SK-N-SH (cell line): ENCODE results near the gene ZBTB17. TPM values are rescaled to one million over a fixed set of nuclear protein-coding genes. Genes with fewer than 3 reads are reported as not detected.

ENCODE experiments used
- CTCF ChIA-PET: fragments of 300-600, 350-600 bp; formaldehyde crosslinking; extraction: SDS; loops from one replicate; lab custom pipeline; 2021; lab: Yijun Ruan, JAX
- POLR2A ChIA-PET: fragments of 350-600 bp; sonication (Branson Sonifier 250); formaldehyde crosslinking; extraction: SDS; loops from one replicate; lab custom pipeline; 2020; ENCODE audit warnings: antibody characterized with exemption, inconsistent platforms; lab: Yijun Ruan, JAX
- DNase-seq: peaks from one replicate; pipeline ENCODE4 v3.0.0; 2012
- H2AFZ ChIP-seq: fragments of 200-600 bp; sonication (generic); 2 replicates; pipeline ENCODE4 v1.8.1; 2016; ENCODE audit warnings: antibody characterized with exemption, mild to moderate bottlenecking, low read depth
- H3F3A ChIP-seq: fragments of 200-600 bp; sonication (generic); replicated peaks from 2 replicates; pipeline ENCODE3; 2016; ENCODE audit warnings: antibody characterized with exemption, mild to moderate bottlenecking; ENCODE audit not compliant: insufficient read depth
- H3K27ac ChIP-seq, 2 experiments: fragments of 200-500 bp in 1 of 2; fragments of 200-600 bp in 1 of 2; sonication (Bioruptor generic) in 1 of 2; sonication (generic), shearing (Covaris generic) in 1 of 2; 2 replicates each; pipeline versions ENCODE4 v1.5.1 to v1.6.1; 2014 to 2016; ENCODE audit warnings: low read depth in 2 of 2, inconsistent platforms in 1 of 2, low read length in 1 of 2, mild to moderate bottlenecking in 1 of 2, mixed read lengths in 1 of 2
- H3K27me3 ChIP-seq: fragments of 200-600 bp; sonication (generic), shearing (Covaris generic); 2 replicates; pipeline ENCODE4 v1.6.1; 2016; ENCODE audit warnings: mixed run types; ENCODE audit not compliant: insufficient read depth
- H3K36me3 ChIP-seq, 2 experiments: fragments of 200-500 bp in 1 of 2; fragments of 200-600 bp in 1 of 2; sonication (Bioruptor generic) in 1 of 2; sonication (generic) in 1 of 2; replicated peaks in 1 of 2; 2 replicates each; pipeline versions ENCODE3 to v1.5.1; 2014 to 2016; ENCODE audit warnings: low read length in 1 of 2, mild to moderate bottlenecking in 1 of 2; ENCODE audit not compliant: insufficient read depth in 2 of 2, control insufficient read depth in 1 of 2
- H3K4me1 ChIP-seq, 2 experiments: fragments of 200-500 bp in 1 of 2; fragments of 200-600 bp in 1 of 2; sonication (Bioruptor generic) in 1 of 2; sonication (generic), shearing (Covaris generic) in 1 of 2; 2 replicates each; pipeline versions ENCODE4 v1.5.1 to v1.6.1; 2014 to 2016; ENCODE audit warnings: low read depth in 1 of 2, low read length in 1 of 2, mixed run types in 1 of 2; ENCODE audit not compliant: insufficient read depth in 2 of 2, control insufficient read depth in 1 of 2
- H3K4me2 ChIP-seq: fragments of 200-600 bp; sonication (generic), shearing (Covaris generic); 2 replicates; pipeline ENCODE4 v1.6.1; 2017; ENCODE audit warnings: mixed run types
- H3K4me3 ChIP-seq, 2 experiments: fragments of 200-500 bp in 1 of 2; fragments of 200-600 bp in 1 of 2; sonication (Bioruptor generic) in 1 of 2; sonication (generic), shearing (Covaris generic) in 1 of 2; 2 replicates each; pipeline versions ENCODE4 v1.5.1 to v1.8.1; 2014 to 2016; ENCODE audit warnings: low read depth in 2 of 2, inconsistent platforms in 1 of 2, low read length in 1 of 2, mild to moderate bottlenecking in 1 of 2, mixed read lengths in 1 of 2, moderate library complexity in 1 of 2
- H3K79me2 ChIP-seq: fragments of 200-600 bp; sonication (generic); 2 replicates; pipeline ENCODE4 v1.8.1; 2017; ENCODE audit warnings: mild to moderate bottlenecking; ENCODE audit not compliant: insufficient read depth
- H3K9ac ChIP-seq: fragments of 200-600 bp; sonication (generic); 2 replicates; pipeline ENCODE4 v1.6.1; 2017; ENCODE audit warnings: mixed run types
- H3K9me2 ChIP-seq: fragments of 200-600 bp; sonication (generic); 2 replicates; pipeline ENCODE4 v1.6.1; 2017; ENCODE audit warnings: mixed run types
- H3K9me3 ChIP-seq: fragments of 200-600 bp; sonication (generic); 2 replicates; pipeline ENCODE4 v1.6.1; 2017; ENCODE audit warnings: mixed run types, mild to moderate bottlenecking, moderate library complexity
- H4K20me1 ChIP-seq: fragments of 200-600 bp; sonication (generic); 2 replicates; pipeline ENCODE4 v1.6.1; 2017; ENCODE audit warnings: mild to moderate bottlenecking, mixed run types; ENCODE audit not compliant: insufficient read depth
- ELF1 ChIP-seq: IDR thresholded peaks from 2 replicates; pipeline ENCODE4 v1.4.0; 2012
- EP300 ChIP-seq, 2 experiments: IDR thresholded peaks; 2 replicates each; pipeline versions ENCODE4 v1.4.0 to v1.6.1; 2012; ENCODE audit warnings: borderline replicate concordance in 1 of 2, low read depth in 1 of 2, low read length in 1 of 2
- EZH2phosphoT487 ChIP-seq: fragments of 200-600 bp; sonication (generic); IDR thresholded peaks from 2 replicates; pipeline ENCODE4 v1.6.1; 2017; ENCODE audit warnings: low read depth, mixed run types, mild to moderate bottlenecking, antibody characterized with exemption, moderate library complexity, borderline replicate concordance
- FOSL2 ChIP-seq: IDR thresholded peaks from 2 replicates; pipeline ENCODE4 v1.4.0; 2012; ENCODE audit warnings: low read depth, mild to moderate bottlenecking, moderate library complexity, borderline replicate concordance
- FOXM1 ChIP-seq: IDR thresholded peaks from 2 replicates; pipeline ENCODE4 v1.4.0; 2012; ENCODE audit warnings: low read depth, mild to moderate bottlenecking
- GATA2 ChIP-seq: sonication (generic); formaldehyde crosslinking; IDR thresholded peaks from 2 replicates; pipeline ENCODE4 v1.5.0; 2020; ENCODE audit warnings: mild to moderate bottlenecking, missing genetic modification reagents
- JUND ChIP-seq: IDR thresholded peaks from 2 replicates; pipeline ENCODE4 v1.4.0; 2012
- MEF2A ChIP-seq: IDR thresholded peaks from 2 replicates; pipeline ENCODE4 v1.4.0; 2012; ENCODE audit warnings: low read depth, borderline replicate concordance
- MXI1 ChIP-seq: IDR thresholded peaks from 2 replicates; pipeline ENCODE4 v1.6.1; 2012; ENCODE audit warnings: mild to moderate bottlenecking, low read depth, low read length, improper control_type of control experiment
- NFIC ChIP-seq: IDR thresholded peaks from 2 replicates; pipeline ENCODE4 v1.4.0; 2012; ENCODE audit warnings: borderline replicate concordance
- NRF1 ChIP-seq: IDR thresholded peaks from 2 replicates; pipeline ENCODE4 v1.6.1; 2012; ENCODE audit warnings: low read depth, mild to moderate bottlenecking, low read length
- POLR2AphosphoS5 ChIP-seq: IDR thresholded peaks from 2 replicates; pipeline ENCODE4 v1.6.1; 2012; ENCODE audit warnings: low read depth, low read length
- RCOR1 ChIP-seq: fragments of 150-350 bp; IDR thresholded peaks from 2 replicates; pipeline ENCODE4 v1.6.1; 2017; ENCODE audit warnings: antibody characterized with exemption, low read length
- RFX5 ChIP-seq: IDR thresholded peaks from 2 replicates; pipeline ENCODE4 v1.6.1; 2012; ENCODE audit warnings: mild to moderate bottlenecking, improper control_type of control experiment, low read length
- SMC3 ChIP-seq: IDR thresholded peaks from 2 replicates; pipeline ENCODE4 v1.6.1; 2012; ENCODE audit warnings: low read depth, low read length, improper control_type of control experiment
- TCF12 ChIP-seq: IDR thresholded peaks from 2 replicates; pipeline ENCODE4 v1.4.0; 2012
- WGBS: methylation state at CpG from one replicate; pipeline ENCODE4 v1.1.6; 2017; ENCODE audit warnings: low lambda C conversion rate; 5-methylcytosine and 5-hydroxymethylcytosine counted together
- polyA plus RNA-seq, 3 experiments: library from polyadenylated mRNA; depleted of rRNA; stranded (reverse); fragments of >200 nt; gene quantifications; 2 replicates each; pipeline ENCODE4 v1.2.3, GENCODE V29; 2012
- TF ChIP-seq, protein P1 (sequence below): fragments of 150-350 bp; IDR thresholded peaks from 2 replicates; pipeline ENCODE4 v1.6.1; 2016; ENCODE audit warnings: mild to moderate bottlenecking, low read depth, low read length
- TF ChIP-seq, protein P2 (sequence below): IDR thresholded peaks from 2 replicates; pipeline ENCODE4; 2012
- TF ChIP-seq, protein P3 (sequence below): fragments of 200-600 bp; sonication (generic); IDR thresholded peaks from 2 replicates; pipeline ENCODE4 v1.6.1; 2017; ENCODE audit warnings: antibody characterized with exemption, mild to moderate bottlenecking, moderate library complexity

The ZBTB17 gene
- polyA plus RNA-seq, 1 of the 3 experiments (the other 2 are of a cell fraction) = 56.4 TPM

DNA sequence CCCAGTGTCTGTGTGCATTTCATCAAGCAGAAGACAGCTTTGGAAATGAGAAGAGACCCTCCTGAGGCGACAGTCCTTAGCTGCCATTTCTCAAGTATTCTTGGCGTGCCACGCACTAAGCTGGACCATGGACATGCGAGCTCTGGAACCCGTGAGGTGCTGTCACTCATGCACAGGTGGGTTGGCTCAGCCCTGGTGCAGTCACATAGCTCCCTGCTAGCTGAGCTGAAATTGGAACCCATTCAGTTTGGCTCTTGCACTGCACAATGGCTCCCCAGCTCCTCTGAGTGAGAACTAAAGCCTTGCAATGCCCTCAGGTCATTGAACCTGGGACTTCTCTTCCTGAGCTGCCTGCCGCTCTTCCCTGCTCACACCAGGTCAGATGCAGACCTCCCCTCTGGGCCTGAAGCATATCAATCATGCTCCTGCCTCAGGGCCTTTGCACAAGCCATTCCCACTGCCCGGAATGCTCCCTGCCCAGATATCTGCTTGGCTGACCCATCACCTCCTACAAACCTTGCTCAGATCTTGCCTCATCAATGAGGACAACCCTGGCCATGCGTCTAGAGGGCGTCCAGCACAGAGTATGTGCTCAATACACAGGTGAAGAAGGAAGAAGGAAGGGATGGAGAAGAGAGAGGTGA, 21.9 kb upstream of the ZBTB17 start:
- no peak overlapping the region for H3K27ac ChIP-seq
- WGBS = 72% methylated on average over 8 of the region's 9 CpGs
- TF ChIP-seq RCOR1 = no peak
- TF ChIP-seq, protein P1, sequence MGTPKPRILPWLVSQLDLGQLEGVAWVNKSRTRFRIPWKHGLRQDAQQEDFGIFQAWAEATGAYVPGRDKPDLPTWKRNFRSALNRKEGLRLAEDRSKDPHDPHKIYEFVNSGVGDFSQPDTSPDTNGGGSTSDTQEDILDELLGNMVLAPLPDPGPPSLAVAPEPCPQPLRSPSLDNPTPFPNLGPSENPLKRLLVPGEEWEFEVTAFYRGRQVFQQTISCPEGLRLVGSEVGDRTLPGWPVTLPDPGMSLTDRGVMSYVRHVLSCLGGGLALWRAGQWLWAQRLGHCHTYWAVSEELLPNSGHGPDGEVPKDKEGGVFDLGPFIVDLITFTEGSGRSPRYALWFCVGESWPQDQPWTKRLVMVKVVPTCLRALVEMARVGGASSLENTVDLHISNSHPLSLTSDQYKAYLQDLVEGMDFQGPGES = no peak
- no peak for TF ChIP-seq TCF12
- TF ChIP-seq, protein P2, sequence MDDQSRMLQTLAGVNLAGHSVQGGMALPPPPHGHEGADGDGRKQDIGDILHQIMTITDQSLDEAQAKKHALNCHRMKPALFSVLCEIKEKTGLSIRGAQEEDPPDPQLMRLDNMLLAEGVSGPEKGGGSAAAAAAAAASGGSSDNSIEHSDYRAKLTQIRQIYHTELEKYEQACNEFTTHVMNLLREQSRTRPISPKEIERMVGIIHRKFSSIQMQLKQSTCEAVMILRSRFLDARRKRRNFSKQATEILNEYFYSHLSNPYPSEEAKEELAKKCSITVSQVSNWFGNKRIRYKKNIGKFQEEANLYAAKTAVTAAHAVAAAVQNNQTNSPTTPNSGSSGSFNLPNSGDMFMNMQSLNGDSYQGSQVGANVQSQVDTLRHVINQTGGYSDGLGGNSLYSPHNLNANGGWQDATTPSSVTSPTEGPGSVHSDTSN = no peak
- TF ChIP-seq MEF2A = no peak
- no peak for TF ChIP-seq FOSL2
- TF ChIP-seq JUND = no peak
- no peak for TF ChIP-seq ELF1
- no peak for TF ChIP-seq GATA2 (CRISPR knock-in tag)
- no peak for TF ChIP-seq NFIC
- no peak for TF ChIP-seq POLR2AphosphoS5
- TF ChIP-seq, protein P3, sequence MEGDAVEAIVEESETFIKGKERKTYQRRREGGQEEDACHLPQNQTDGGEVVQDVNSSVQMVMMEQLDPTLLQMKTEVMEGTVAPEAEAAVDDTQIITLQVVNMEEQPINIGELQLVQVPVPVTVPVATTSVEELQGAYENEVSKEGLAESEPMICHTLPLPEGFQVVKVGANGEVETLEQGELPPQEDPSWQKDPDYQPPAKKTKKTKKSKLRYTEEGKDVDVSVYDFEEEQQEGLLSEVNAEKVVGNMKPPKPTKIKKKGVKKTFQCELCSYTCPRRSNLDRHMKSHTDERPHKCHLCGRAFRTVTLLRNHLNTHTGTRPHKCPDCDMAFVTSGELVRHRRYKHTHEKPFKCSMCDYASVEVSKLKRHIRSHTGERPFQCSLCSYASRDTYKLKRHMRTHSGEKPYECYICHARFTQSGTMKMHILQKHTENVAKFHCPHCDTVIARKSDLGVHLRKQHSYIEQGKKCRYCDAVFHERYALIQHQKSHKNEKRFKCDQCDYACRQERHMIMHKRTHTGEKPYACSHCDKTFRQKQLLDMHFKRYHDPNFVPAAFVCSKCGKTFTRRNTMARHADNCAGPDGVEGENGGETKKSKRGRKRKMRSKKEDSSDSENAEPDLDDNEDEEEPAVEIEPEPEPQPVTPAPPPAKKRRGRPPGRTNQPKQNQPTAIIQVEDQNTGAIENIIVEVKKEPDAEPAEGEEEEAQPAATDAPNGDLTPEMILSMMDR = no peak
- TF ChIP-seq SMC3 = no peak
- no peak for TF ChIP-seq MXI1
- no peak for TF ChIP-seq EP300 (IDR thresholded peaks at IDR 0.05; ENCODE audit: borderline replicate concordance in 1 of 2, low read depth in 1 of 2, low read length in 1 of 2)
- no peak for TF ChIP-seq FOXM1
- TF ChIP-seq RFX5 = no peak
- no peak for TF ChIP-seq NRF1
- TF ChIP-seq EZH2phosphoT487 = no peak
- TF ChIP-seq, all 33 proteins: peak for 0
- no peak overlapping the region for H3K4me3 ChIP-seq
- no peaks in the 10 kb centered on the region for H3K9me2 ChIP-seq
- ChIA-PET CTCF (interaction anchor here (0.8 to 4.7 kb wide), 8 partner anchors 12 to 206 kb away, joined by 3 to 58 read pairs (median 4); no protein-coding TSS in a partner anchor), POLR2A (no interaction called here)
- H3K4me2 ChIP-seq = no peak overlapping the region
- no peaks in the 10 kb centered on the region for H3K4me1 ChIP-seq
- H2AFZ ChIP-seq = no peak overlapping the region
- no peak for DNase-seq
- H3F3A ChIP-seq = no peaks in the 10 kb centered on the region
- H3K9me3 ChIP-seq = no peaks in the 10 kb centered on the region
- no peak overlapping the region for H3K9ac ChIP-seq
- H3K36me3 ChIP-seq = no peaks in the 10 kb centered on the region
- no peaks in the 10 kb centered on the region for H3K27me3 ChIP-seq
- no peaks in the 10 kb centered on the region for H4K20me1 ChIP-seq
- H3K79me2 ChIP-seq = no peaks in the 10 kb centered on the region
